NCI-H1417 treated with DMSO at 0.1 percent for 48 hours (cell line): ENCODE data around the gene AMIGO3.

Source experiments
- DNase-seq: peaks from one replicate; lab custom pipeline; 2025; lab: John Stamatoyannopoulos, UW

The AMIGO3 gene

DNA sequence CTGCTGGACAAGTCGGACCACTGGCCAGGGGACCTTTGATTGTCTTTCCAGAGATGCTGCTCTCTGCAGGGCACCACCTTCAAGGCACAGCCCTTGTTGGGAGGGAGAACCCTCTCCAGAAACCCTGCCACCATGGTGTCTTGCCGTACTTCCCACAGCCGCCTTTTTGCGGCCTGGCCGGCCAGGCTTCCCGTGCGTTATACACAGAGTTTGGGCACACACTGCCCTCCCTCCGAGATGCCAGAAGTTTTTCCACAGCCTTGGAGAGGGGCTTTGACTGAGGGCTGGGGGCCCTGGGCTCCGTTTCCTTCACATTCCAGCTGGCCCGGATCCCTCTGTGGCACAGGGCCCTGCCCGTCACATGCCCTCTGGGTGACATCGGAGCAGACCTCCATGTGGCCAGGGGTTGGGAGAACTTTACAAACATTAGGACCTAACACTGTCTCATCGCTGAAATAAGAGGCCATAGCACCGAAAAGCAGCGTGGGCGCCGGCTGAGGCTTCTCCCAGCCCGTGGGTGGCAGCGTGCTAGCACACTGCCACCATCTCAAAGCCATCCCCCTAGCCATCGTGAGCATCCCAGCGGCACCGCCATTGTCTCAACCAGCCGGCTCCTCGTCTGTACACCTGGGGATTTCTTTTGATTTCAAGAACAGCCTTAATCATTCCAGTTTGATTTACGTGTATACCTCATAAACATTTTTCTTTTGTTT, 51.6 kb downstream of the AMIGO3 start:
- DNase-seq = no peak
